HepG2 (cell line): Measurements from ENCODE around the gene VGLL4. TPM values are rescaled to one million over a fixed set of nuclear protein-coding genes. Genes with fewer than 3 reads are reported as not detected.

Experiments used
- ATAC-seq: fragments of 200-7000 bp; cut with Tn5 transposase; 3 replicates; pipeline ENCODE4 v1.9.1; 2020; ENCODE audit warnings: mild to moderate bottlenecking, moderate library complexity
- BruUV-seq: library from RNA; stranded (reverse); fragments of 400-500 nt; replicated peaks from 2 replicates; lab custom pipeline; 2021; lab: Mats Ljungman, UMichigan
- CTCF ChIA-PET: fragments of 300-600 bp; formaldehyde crosslinking; extraction: SDS; loops from one replicate; lab custom pipeline; 2021; ENCODE audit warnings: low total read pairs, inconsistent platforms, low intra/inter-chr PET ratio; lab: Yijun Ruan, JAX
- POLR2A ChIA-PET: fragments of 350-600 bp; sonication (Branson Sonifier 250); formaldehyde crosslinking; loops from one replicate; lab custom pipeline; 2020; ENCODE audit warnings: antibody characterized with exemption, inconsistent platforms; lab: Yijun Ruan, JAX
- DNase-seq: peaks from one replicate; pipeline ENCODE4 v3.0.0-alpha.2; 2015; ENCODE audit warnings: low spot score
- FAIRE-seq: peaks from 3 replicates; lab custom pipeline; 2011; peaks lifted over from hg19 to GRCh38; lab: Jason Lieb, UNC
- H2AFZ ChIP-seq: one replicate; pipeline ENCODE4 v1.6.1; 2011; ENCODE audit warnings: low read length, inconsistent platforms
- H3K27ac ChIP-seq: fragments of 300-600 bp; 3 replicates; pipeline ENCODE4 v1.8.0; 2011; ENCODE audit warnings: mixed run types, mild to moderate bottlenecking, mixed read lengths, low read length, inconsistent platforms; ENCODE audit not compliant: insufficient read depth; ENCODE audit errors: extremely low read length
- H3K27me3 ChIP-seq, 2 experiments: fragments of 200-600 bp in 1 of 2; 2 replicates in 1 of 2; 3 replicates in 1 of 2; pipeline versions ENCODE4 v1.6.0 to v1.8.0; 2011; ENCODE audit warnings: low read length in 2 of 2, mild to moderate bottlenecking in 2 of 2, moderate library complexity in 2 of 2, inconsistent platforms in 1 of 2; ENCODE audit not compliant: insufficient read depth in 2 of 2, control insufficient read depth in 1 of 2
- H3K36me3 ChIP-seq, 2 experiments: fragments of 200-600 bp in 1 of 2; replicated peaks in 1 of 2; 2 replicates in 1 of 2; 3 replicates in 1 of 2; pipeline versions ENCODE4 v1.5.1 to v1.8.0; 2011; ENCODE audit warnings: low read length in 2 of 2, inconsistent platforms in 1 of 2; ENCODE audit not compliant: insufficient read depth in 2 of 2, control insufficient read depth in 1 of 2
- H3K4me1 ChIP-seq: 2 replicates; pipeline ENCODE4 v1.5.1; 2012; ENCODE audit warnings: low read length, inconsistent platforms; ENCODE audit not compliant: insufficient read depth
- H3K4me2 ChIP-seq: 2 replicates; pipeline ENCODE4 v1.6.0; 2011; ENCODE audit warnings: low read depth, low read length, inconsistent platforms
- H3K4me3 ChIP-seq, 3 experiments: fragments of 200-600 bp in 1 of 3; sonication (generic), shearing (Covaris generic) in 1 of 3; replicated peaks in 1 of 3; 2 replicates each; pipeline ENCODE4 v1.5.1; 2011 to 2016; ENCODE audit warnings: low read length in 3 of 3, inconsistent platforms in 2 of 3, low read depth in 2 of 3, mild to moderate bottlenecking in 2 of 3, control low read depth in 1 of 3, mixed read lengths in 1 of 3; ENCODE audit not compliant: insufficient read depth in 1 of 3
- H3K79me2 ChIP-seq: one replicate; pipeline ENCODE4 v1.6.1; 2011; ENCODE audit warnings: low read length, inconsistent platforms; ENCODE audit not compliant: insufficient read depth
- H3K9ac ChIP-seq: 2 replicates; pipeline ENCODE4 v1.6.0; 2011; ENCODE audit warnings: mild to moderate bottlenecking, low read depth, low read length, inconsistent platforms; ENCODE audit not compliant: insufficient read depth
- H3K9me3 ChIP-seq: 2 replicates; pipeline ENCODE4 v1.5.1; 2012; ENCODE audit warnings: mild to moderate bottlenecking, low read length
- H4K20me1 ChIP-seq: 2 replicates; pipeline ENCODE4 v1.6.0; 2011; ENCODE audit warnings: inconsistent platforms, mild to moderate bottlenecking, low read length, moderate library complexity; ENCODE audit not compliant: insufficient read depth
- ARID2 ChIP-seq: sonication (generic); formaldehyde crosslinking; IDR thresholded peaks from 2 replicates; pipeline ENCODE4 v1.8.1; 2022; ENCODE audit warnings: mild to moderate bottlenecking, missing genetic modification reagents, borderline replicate concordance
- HHEX ChIP-seq: IDR thresholded peaks from 2 replicates; pipeline ENCODE4 v1.6.1; 2016; ENCODE audit warnings: control low read depth
- HNRNPLL ChIP-seq: fragments of 200-400 bp; formaldehyde crosslinking; IDR thresholded peaks from 2 replicates; pipeline ENCODE4 v1.6.1; 2017; ENCODE audit warnings: mild to moderate bottlenecking, low read depth, low read length; ENCODE audit not compliant: poor library complexity, severe bottlenecking
- RBM22 ChIP-seq: fragments of 200-400 bp; formaldehyde crosslinking; optimal IDR thresholded peaks from 2 replicates; pipeline ENCODE3; 2017; ENCODE audit warnings: mild to moderate bottlenecking, low read length, moderate library complexity
- RCOR2 ChIP-seq: IDR thresholded peaks from 2 replicates; pipeline ENCODE4 v1.6.1; 2016; ENCODE audit warnings: missing biosample characterization, missing genetic modification reagents
- SIX4 ChIP-seq: sonication (generic); formaldehyde crosslinking; IDR thresholded peaks from 2 replicates; pipeline ENCODE4 v1.4.0; 2020; ENCODE audit warnings: missing genetic modification reagents
- ZNF510 ChIP-seq: sonication (generic); formaldehyde crosslinking; IDR thresholded peaks from 2 replicates; pipeline ENCODE4 v1.4.0; 2020; ENCODE audit warnings: low read depth, mild to moderate bottlenecking, missing genetic modification reagents
- WGBS: methylation state at CpG from one replicate; pipeline ENCODE4 v1.1.6; 2017; ENCODE audit warnings: low lambda C conversion rate; 5-methylcytosine and 5-hydroxymethylcytosine counted together
- in situ Hi-C: cut with HindIII; loops from 2 replicates; pipeline ENCODE4 v1.10.0; 2017; ENCODE audit warnings: low pct_unique_long_range_greater_than_20kb; ENCODE audit not compliant: extremely low pct_ligation_motif_present
- intact Hi-C: fragments of 100-400 bp; cut with micrococcal nuclease; formaldehyde crosslinking; loops from one replicate; pipeline ENCODE4 v1.10.0; 2022; ENCODE audit not compliant: unreplicated experiment
- polyA plus RNA-seq, 8 experiments: library from polyadenylated mRNA; depleted of rRNA in 3 of 8; stranded (reverse) in 7 of 8; unstranded in 1 of 8; fragments of >200 nt; fragmentation: Illumina TruSeq in 4 of 8; extraction: Trizol in 4 of 8; gene quantifications; 2 replicates each; pipeline versions ENCODE4 v1.2.1 to v1.2.3, GENCODE V29; 2011 to 2016; ENCODE audit warnings: low read depth in 4 of 8, missing spikeins in 1 of 8, mixed read lengths in 1 of 8; ENCODE audit not compliant: insufficient read depth in 1 of 8
- total RNA-seq, 5 experiments: library from RNA; depleted of rRNA; stranded (reverse); fragments of >200 nt; fragmentation: Illumina TruSeq; extraction: Trizol; gene quantifications; 2 replicates each; pipeline ENCODE4 v1.2.3, GENCODE V29; 2016; ENCODE audit warnings: low read depth in 1 of 5
- TF ChIP-seq, protein P1 (sequence below): sonication (generic); formaldehyde crosslinking; IDR thresholded peaks from 2 replicates; pipeline ENCODE4 v1.5.1; 2020; ENCODE audit warnings: mild to moderate bottlenecking, missing genetic modification reagents, moderate library complexity
- TF ChIP-seq, protein P2 (sequence below): sonication (generic); IDR thresholded peaks from 2 replicates; pipeline ENCODE4 v1.6.1; 2016; ENCODE audit warnings: low read depth, borderline replicate concordance
- TF ChIP-seq, protein P3 (sequence below): sonication (generic); formaldehyde crosslinking; IDR thresholded peaks from 2 replicates; pipeline ENCODE4 v1.4.0; 2020; ENCODE audit warnings: missing genetic modification reagents

The VGLL4 gene
- total and polyA plus RNA-seq, 2 of the 13 experiments (the other 11 are each of a cell fraction or from before 2014, with no cell fraction given) = 23.2 to 39.0 TPM

DNA sequence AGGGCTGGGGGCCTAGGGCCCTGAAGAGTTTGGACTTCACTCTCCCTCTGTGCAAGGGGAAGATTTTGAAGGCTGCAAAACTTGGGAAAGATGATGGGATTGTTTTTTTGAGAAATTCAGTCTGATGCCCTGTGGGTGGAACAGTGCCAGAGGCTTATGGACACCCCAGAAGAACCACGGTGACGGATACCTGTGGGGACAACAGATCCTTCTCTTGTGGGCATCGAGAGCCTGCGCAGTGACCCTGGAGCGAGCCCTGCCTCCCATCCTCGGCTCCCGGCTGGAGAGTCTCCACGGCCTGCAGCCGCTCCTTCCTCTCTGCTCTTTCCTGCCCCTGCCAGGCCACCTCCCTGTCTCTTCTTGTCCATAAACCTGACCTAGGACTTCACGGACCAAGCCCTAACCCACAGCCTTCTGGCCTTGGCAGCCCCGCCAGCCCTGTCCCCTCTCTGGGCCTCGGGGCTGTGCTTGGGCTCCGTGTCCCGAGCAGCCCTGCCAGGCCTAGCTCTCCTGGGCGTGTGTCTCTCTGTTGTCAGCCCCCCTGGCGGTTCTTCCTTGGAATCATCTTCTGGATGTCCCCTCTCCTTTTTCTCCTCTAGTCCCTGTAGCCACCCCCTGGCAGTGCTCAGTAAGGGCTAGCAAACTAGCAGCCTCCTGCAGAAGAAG is 98.4 kb downstream of the VGLL4 start:
- Histone ChIP-seq H3K79me2 (no peaks in the 10 kb centered on the region), H3K9me3 (no peaks in the 10 kb centered on the region), H3K9ac (no peak overlapping the region), H3K4me2 (no peak overlapping the region), H4K20me1 (no peaks in the 10 kb centered on the region), H3K27me3 (no peaks in the 10 kb centered on the region), H3K27ac (no peak overlapping the region), H3K4me3 (no peak overlapping the region), H3K4me1 (peaks cover 12% of the 10 kb centered on the region), H2AFZ (no peak overlapping the region), H3K36me3 (no peaks in the 10 kb centered on the region; a peak in 1 of 5 replicates)
- intact Hi-C loops (no loop called here), in situ Hi-C loops (no loop called here)
- BruUV-seq = no TSS peak
- ATAC-seq = peak; percentile 4; the same call in 1 of the 3 replicates
- 94% methylated on average over 16 of the region's 16 CpGs for WGBS
- ChIA-PET CTCF (no interaction called here), POLR2A (no interaction called here)
- TF ChIP-seq RBM22 (peak; percentile 47), RCOR2 (CRISPR knock-in tag) (no peak)
- DNase-seq = no peak
- no peak for FAIRE-seq

DNA sequence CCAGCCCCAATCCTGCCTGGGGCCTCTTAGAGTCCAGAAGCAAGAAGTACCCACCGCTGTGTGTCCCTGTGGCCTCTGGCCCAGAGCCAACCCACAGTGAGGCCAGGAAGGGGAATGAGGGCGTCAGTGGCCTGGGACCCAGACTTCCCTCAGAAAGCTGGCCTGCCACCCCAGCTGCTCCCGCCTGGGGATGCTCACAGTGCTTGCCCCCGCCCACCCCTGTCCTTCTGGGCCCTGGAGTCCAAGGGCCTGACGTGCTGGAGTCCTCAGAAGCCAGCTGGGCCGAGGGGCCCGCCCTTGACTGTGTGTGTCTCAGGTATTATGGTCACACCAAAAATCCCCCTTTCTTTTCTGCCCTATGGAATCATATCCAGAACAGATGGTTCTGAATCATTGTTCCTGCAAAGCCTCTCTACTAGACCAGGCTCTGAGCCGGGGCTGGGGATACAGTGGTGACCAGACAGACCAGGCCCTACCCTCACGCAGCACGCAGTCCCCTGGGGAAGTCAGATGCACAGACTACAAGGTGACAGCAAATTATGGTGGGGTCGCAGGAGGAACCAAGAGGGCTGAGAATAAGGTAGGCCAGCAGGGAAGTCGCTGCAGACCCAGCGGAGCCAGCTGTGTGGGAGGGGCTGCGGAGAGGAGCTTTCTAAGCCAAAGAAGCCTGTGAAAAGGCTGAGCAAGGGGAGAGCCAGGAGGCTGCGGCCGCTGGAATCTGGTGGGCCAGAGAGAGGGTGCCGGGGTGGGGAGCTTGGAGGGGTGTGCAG is 99.1 kb downstream of the VGLL4 start:
- WGBS = 66% methylated on average over 13 of the region's 17 CpGs
- peak; percentile 64 for ATAC-seq
- TF ChIP-seq ARID2 (CRISPR knock-in tag) (no peak), ZNF510 (CRISPR knock-in tag) (no peak), HNRNPLL (no peak), SIX4 (CRISPR knock-in tag) (no peak), HHEX (CRISPR knock-in tag) (no peak)
- TF ChIP-seq, protein P1, sequence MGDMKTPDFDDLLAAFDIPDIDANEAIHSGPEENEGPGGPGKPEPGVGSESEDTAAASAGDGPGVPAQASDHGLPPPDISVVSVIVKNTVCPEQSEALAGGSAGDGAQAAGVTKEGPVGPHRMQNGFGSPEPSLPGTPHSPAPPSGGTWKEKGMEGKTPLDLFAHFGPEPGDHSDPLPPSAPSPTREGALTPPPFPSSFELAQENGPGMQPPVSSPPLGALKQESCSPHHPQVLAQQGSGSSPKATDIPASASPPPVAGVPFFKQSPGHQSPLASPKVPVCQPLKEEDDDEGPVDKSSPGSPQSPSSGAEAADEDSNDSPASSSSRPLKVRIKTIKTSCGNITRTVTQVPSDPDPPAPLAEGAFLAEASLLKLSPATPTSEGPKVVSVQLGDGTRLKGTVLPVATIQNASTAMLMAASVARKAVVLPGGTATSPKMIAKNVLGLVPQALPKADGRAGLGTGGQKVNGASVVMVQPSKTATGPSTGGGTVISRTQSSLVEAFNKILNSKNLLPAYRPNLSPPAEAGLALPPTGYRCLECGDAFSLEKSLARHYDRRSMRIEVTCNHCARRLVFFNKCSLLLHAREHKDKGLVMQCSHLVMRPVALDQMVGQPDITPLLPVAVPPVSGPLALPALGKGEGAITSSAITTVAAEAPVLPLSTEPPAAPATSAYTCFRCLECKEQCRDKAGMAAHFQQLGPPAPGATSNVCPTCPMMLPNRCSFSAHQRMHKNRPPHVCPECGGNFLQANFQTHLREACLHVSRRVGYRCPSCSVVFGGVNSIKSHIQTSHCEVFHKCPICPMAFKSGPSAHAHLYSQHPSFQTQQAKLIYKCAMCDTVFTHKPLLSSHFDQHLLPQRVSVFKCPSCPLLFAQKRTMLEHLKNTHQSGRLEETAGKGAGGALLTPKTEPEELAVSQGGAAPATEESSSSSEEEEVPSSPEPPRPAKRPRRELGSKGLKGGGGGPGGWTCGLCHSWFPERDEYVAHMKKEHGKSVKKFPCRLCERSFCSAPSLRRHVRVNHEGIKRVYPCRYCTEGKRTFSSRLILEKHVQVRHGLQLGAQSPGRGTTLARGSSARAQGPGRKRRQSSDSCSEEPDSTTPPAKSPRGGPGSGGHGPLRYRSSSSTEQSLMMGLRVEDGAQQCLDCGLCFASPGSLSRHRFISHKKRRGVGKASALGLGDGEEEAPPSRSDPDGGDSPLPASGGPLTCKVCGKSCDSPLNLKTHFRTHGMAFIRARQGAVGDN (CRISPR knock-in tag) = peak; percentile 22; the same call in 1 of the 2 replicates
- TF ChIP-seq, protein P2, sequence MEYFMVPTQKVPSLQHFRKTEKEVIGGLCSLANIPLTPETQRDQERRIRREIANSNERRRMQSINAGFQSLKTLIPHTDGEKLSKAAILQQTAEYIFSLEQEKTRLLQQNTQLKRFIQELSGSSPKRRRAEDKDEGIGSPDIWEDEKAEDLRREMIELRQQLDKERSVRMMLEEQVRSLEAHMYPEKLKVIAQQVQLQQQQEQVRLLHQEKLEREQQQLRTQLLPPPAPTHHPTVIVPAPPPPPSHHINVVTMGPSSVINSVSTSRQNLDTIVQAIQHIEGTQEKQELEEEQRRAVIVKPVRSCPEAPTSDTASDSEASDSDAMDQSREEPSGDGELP = 0 out of 2 replicates have a peak, but pooled peaks have one; percentile 19
- TF ChIP-seq, protein P3, sequence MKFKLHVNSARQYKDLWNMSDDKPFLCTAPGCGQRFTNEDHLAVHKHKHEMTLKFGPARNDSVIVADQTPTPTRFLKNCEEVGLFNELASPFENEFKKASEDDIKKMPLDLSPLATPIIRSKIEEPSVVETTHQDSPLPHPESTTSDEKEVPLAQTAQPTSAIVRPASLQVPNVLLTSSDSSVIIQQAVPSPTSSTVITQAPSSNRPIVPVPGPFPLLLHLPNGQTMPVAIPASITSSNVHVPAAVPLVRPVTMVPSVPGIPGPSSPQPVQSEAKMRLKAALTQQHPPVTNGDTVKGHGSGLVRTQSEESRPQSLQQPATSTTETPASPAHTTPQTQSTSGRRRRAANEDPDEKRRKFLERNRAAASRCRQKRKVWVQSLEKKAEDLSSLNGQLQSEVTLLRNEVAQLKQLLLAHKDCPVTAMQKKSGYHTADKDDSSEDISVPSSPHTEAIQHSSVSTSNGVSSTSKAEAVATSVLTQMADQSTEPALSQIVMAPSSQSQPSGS (CRISPR knock-in tag) = no peak

More for the DNA sequence above, 99.1 kb downstream of the VGLL4 start:
- H3K4me1 ChIP-seq = peaks cover 12% of the 10 kb centered on the region
- no peaks in the 10 kb centered on the region for H3K9me3 ChIP-seq
- no peaks in the 10 kb centered on the region; a peak in 1 of 5 replicates for H3K36me3 ChIP-seq
- no peaks in the 10 kb centered on the region for H3K79me2 ChIP-seq
- intact Hi-C loops = no loop called here
- H4K20me1 ChIP-seq = no peaks in the 10 kb centered on the region
- ChIA-PET CTCF (no interaction called here), POLR2A (no interaction called here)
- FAIRE-seq (no peak), DNase-seq (peak; percentile 23)
- BruUV-seq = no TSS peak
- no peaks in the 10 kb centered on the region for H3K27me3 ChIP-seq
- no peak overlapping the region for H2AFZ ChIP-seq
- in situ Hi-C loops = no loop called here
- no peak overlapping the region for H3K4me3 ChIP-seq
- no peak overlapping the region for H3K9ac ChIP-seq
- peak overlapping the region; percentile 33; the same call in 1 of the 2 replicates for H3K4me2 ChIP-seq
- H3K27ac ChIP-seq = no peak overlapping the region
